A549 treated with RU486 at 1 μM for 4 hours (cell line): ENCODE measurements around the gene RECK. TPM values are rescaled to one million over a fixed set of nuclear protein-coding genes. Genes with fewer than 3 reads are reported as not detected.

Experiments used
- total RNA-seq: library from RNA; stranded (reverse); fragments of 200-300 nt; extraction: Qiagen RNA extraction; gene quantifications from 5 replicates; pipeline ENCODE4 v1.2.3, GENCODE V29; 2022; ENCODE audit warnings: low read depth

RECK gene
- 3.9 to 6.1 TPM (median 6.0 TPM) in 5 replicates for total RNA-seq

GRCh38 chr9:36036780-36037548, at the start of gene RECK:
Gene RECK, plus strand, starts transcription at chr9:36036913. Its CDS starts 86 bp downstream, at chr9:36036999.

GRCh38 chr9:36136272-36136893, 99.7 kb downstream of the RECK start, which contains the start of gene GLIPR2:
Gene GLIPR2, plus strand, starts transcription at chr9:36136733. Its CDS starts 46 bp downstream, at chr9:36136779.

GRCh38 chr9:36169166-36169565, 132.5 kb downstream of the RECK start, which contains the start of gene CCIN:
Gene CCIN, plus strand, starts transcription at chr9:36169388. Its CDS starts 115 bp downstream, at chr9:36169503.

Other genes starting within 250 kb of the RECK start
- 4.4 to 6.3 TPM (median 5.8 TPM) in 5 replicates for gene NPR2, start 245.3 kb upstream of the RECK start, total RNA-seq
- gene SPAG8, start 224.7 kb upstream of the RECK start, total RNA-seq: 0.26 to 0.47 TPM (median 0.41 TPM) in 5 replicates
- 70.2 to 119 TPM (median 98.2 TPM) in 5 replicates for gene HINT2, start 221.9 kb upstream of the RECK start, total RNA-seq
- gene FAM221B, start 208.2 kb upstream of the RECK start, total RNA-seq: not detected in 5 replicates
- gene TMEM8B, start 207.7 kb upstream of the RECK start, total RNA-seq: 2.1 to 4.7 TPM (median 3.0 TPM) in 5 replicates
- not detected in 5 replicates for gene OR13J1, start 166.5 kb upstream of the RECK start, total RNA-seq
- gene HRCT1, start 130.7 kb upstream of the RECK start, total RNA-seq: 0.28 to 0.48 TPM (median 0.30 TPM) in 3 of 5 replicates, not detected in the others
- not detected in 5 replicates for gene SPAAR, start 127.4 kb upstream of the RECK start, total RNA-seq
- not detected in 5 replicates for gene OR2S2, start 78.8 kb upstream of the RECK start, total RNA-seq
- gene GLIPR2, start 99.8 kb downstream of the RECK start, total RNA-seq: 7.7 to 10.4 TPM (median 8.7 TPM) in 5 replicates
- gene CCIN, start 132.5 kb downstream of the RECK start, total RNA-seq: not detected in 5 replicates
- gene CLTA, start 154.0 kb downstream of the RECK start, total RNA-seq: 311 to 420 TPM (median 398 TPM) in 5 replicates
- gene GNE, start 221.5 kb downstream of the RECK start, total RNA-seq: 10.3 to 15.1 TPM (median 14.5 TPM) in 5 replicates